ENCODE results near the gene PEPD. TPM values are rescaled to one million over a fixed set of nuclear protein-coding genes. Genes with fewer than 3 reads are reported as not detected.

Gene PEPD
- total RNA-seq, 1 experiment from 2014 or later, result 83.1 TPM

- H3K9me3 Mint-ChIP-seq, result peaks cover 12% of the 10 kb centered on the region
- 0 out of 2 replicates have a peak, but pooled peaks cover 2% of the 10 kb centered on the region for H3K36me3 Mint-ChIP-seq
- no peak for ATAC-seq
- no peaks in the 10 kb centered on the region for H3K27me3 Mint-ChIP-seq (ENCODE audit: low read depth)
- TF ChIP-seq E2F1 (CRISPR knock-in tag; IDR thresholded peaks at IDR 0.05), result no peak
- no peak for TF ChIP-seq JUN (CRISPR knock-in tag; IDR thresholded peaks at IDR 0.05)
- no peak for TF ChIP-seq ZNF121 (CRISPR knock-in tag; IDR thresholded peaks at IDR 0.05)
- no peak for TF ChIP-seq ZNF281 (CRISPR knock-in tag; IDR thresholded peaks at IDR 0.05)
- TF ChIP-seq ZNF138 (CRISPR knock-in tag; conservative IDR thresholded peaks at IDR 0.05), result no peak
- TF ChIP-seq PREB (CRISPR knock-in tag; IDR thresholded peaks at IDR 0.05; ENCODE audit: borderline replicate concordance), result no peak
- TF ChIP-seq ZNF423 (CRISPR knock-in tag; IDR thresholded peaks at IDR 0.05), result no peak
- TF ChIP-seq ZNF532 (CRISPR knock-in tag; IDR thresholded peaks at IDR 0.05; ENCODE audit: borderline replicate concordance), result no peak
- no peak overlapping the region for H3K27ac Mint-ChIP-seq
- POLR2A ChIA-PET, result no interaction called here
- no peak overlapping the region for H3K4me3 Mint-ChIP-seq
- H3K4me1 Mint-ChIP-seq, result no peaks in the 10 kb centered on the region
- CTCF ChIA-PET, result no interaction called here
- DNase-seq (ENCODE audit: low spot score), result no peak
Observed at GRCh38 chr19:33359581-33359980, 162.0 kb downstream of the PEPD start.

- 0 out of 2 replicates have a peak, but pooled peaks cover 2% of the 10 kb centered on the region for H3K36me3 Mint-ChIP-seq
- DNase-seq (ENCODE audit: low spot score), result no peak
- no peak overlapping the region for H3K27ac Mint-ChIP-seq
- no peaks in the 10 kb centered on the region for H3K27me3 Mint-ChIP-seq (ENCODE audit: low read depth)
- ChIA-PET CTCF (no interaction called here), POLR2A (no interaction called here)
- no peak for ATAC-seq
- no peak for TF ChIP-seq TCF7 (CRISPR knock-in tag; IDR thresholded peaks at IDR 0.05; ENCODE audit: low read depth)
- TF ChIP-seq STAT6 (CRISPR knock-in tag; conservative IDR thresholded peaks at IDR 0.05; ENCODE audit: low read depth), result no peak
- H3K4me3 Mint-ChIP-seq, result no peak overlapping the region
- H3K4me1 Mint-ChIP-seq, result no peaks in the 10 kb centered on the region
- peaks cover 15% of the 10 kb centered on the region for H3K9me3 Mint-ChIP-seq
Observed at GRCh38 chr19:33358408-33358807, 163.2 kb downstream of the PEPD start.

Measured in WTC11 (cell line).